ENCODE measurements around the gene MYO1H. TPM values are rescaled to one million over a fixed set of nuclear protein-coding genes. Genes with fewer than 3 reads are reported as not detected.

MYO1H gene
- total RNA-seq, 1 experiment from 2014 or later = 0.26 TPM

DNA sequence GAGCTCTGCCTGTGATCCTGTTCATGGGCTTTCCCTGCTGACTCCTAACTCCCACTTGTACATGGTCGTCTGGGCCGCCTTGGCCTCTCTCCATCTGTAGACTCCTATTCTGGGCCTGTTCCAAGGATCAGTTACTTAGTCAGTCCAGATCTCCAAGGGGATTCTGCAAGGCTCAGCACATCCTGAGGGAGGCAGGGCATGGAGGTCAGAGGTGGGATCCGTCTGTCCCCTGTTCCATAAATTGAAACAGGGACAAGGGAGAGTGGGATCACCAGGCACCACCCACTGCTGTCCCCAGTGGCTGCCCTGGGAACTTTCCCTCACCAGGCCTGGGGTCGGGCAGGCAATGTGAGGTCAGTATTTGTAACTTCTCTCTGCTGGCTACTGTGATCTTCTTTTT is 85.9 kb downstream of the MYO1H start:
- no peaks in the 10 kb centered on the region for H3K79me1 ChIP-seq (ENCODE audit: insufficient read depth, low read depth, low read length, poor library complexity, severe bottlenecking)
- H3K9me3 ChIP-seq (ENCODE audit: control insufficient read depth, low read depth, low read length) = no peaks in the 10 kb centered on the region
- no peak overlapping the region for H2BK12ac ChIP-seq (ENCODE audit: insufficient read length, low read depth, low read length)
- peak overlapping the region in 1 of 2 experiments; percentile 23; a peak in 1 of 5 replicates for H3K4me3 Mint-ChIP-seq
- no peak overlapping the region for H2BK5ac ChIP-seq (ENCODE audit: insufficient read length, low read length)
- H3K14ac ChIP-seq (ENCODE audit: insufficient read depth, low read length) = no peak overlapping the region
- H4K91ac ChIP-seq (ENCODE audit: insufficient read length, low read depth, low read length) = no peak overlapping the region
- no peak overlapping the region for H3K9ac ChIP-seq (ENCODE audit: extremely low read depth, insufficient read length, low read length)
- peak; percentile 77 for DNase-seq
- H3K4me2 ChIP-seq (ENCODE audit: insufficient read depth, insufficient read length, low read length) = no peak overlapping the region
- H3K56ac ChIP-seq (ENCODE audit: insufficient read length, low read depth, low read length) = no peak overlapping the region
- H2AK5ac ChIP-seq (ENCODE audit: insufficient read length, low read length) = no peak overlapping the region
- H4K5ac ChIP-seq (ENCODE audit: insufficient read length, low read depth, low read length) = no peak overlapping the region
- peaks cover 39 to 46% of the 10 kb centered on the region in 2 experiments for H3K4me1 Mint-ChIP-seq
- no peak overlapping the region for H3T11ph ChIP-seq (ENCODE audit: low read length)
- no peak overlapping the region for H3K27ac ChIP-seq (ENCODE audit: insufficient read length, low read depth, low read length)
- no peak overlapping the region for H2AFZ ChIP-seq (ENCODE audit: low read length)
- no peak overlapping the region for H3K4ac ChIP-seq (ENCODE audit: low read depth, low read length)
- H3K27ac Mint-ChIP-seq = no peak overlapping the region; a peak in 1 of 7 replicates
- TF ChIP-seq, protein P1, sequence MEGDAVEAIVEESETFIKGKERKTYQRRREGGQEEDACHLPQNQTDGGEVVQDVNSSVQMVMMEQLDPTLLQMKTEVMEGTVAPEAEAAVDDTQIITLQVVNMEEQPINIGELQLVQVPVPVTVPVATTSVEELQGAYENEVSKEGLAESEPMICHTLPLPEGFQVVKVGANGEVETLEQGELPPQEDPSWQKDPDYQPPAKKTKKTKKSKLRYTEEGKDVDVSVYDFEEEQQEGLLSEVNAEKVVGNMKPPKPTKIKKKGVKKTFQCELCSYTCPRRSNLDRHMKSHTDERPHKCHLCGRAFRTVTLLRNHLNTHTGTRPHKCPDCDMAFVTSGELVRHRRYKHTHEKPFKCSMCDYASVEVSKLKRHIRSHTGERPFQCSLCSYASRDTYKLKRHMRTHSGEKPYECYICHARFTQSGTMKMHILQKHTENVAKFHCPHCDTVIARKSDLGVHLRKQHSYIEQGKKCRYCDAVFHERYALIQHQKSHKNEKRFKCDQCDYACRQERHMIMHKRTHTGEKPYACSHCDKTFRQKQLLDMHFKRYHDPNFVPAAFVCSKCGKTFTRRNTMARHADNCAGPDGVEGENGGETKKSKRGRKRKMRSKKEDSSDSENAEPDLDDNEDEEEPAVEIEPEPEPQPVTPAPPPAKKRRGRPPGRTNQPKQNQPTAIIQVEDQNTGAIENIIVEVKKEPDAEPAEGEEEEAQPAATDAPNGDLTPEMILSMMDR (conservative IDR thresholded peaks at IDR 0.05) = peak; percentile 67
- H3K36me3 Mint-ChIP-seq (ENCODE audit: insufficient read depth in 1 of 3, low read depth in 3 of 3) = no peaks in the 10 kb centered on the region
- no peaks in the 10 kb centered on the region for H3K23me2 ChIP-seq (ENCODE audit: insufficient read length, low read depth, low read length, poor library complexity, severe bottlenecking)
- peaks cover 7% of the 10 kb centered on the region; the same call in 1 of the 2 replicates for H3K4me1 ChIP-seq (ENCODE audit: insufficient read depth, low read length)
- H3K27me3 ChIP-seq (ENCODE audit: insufficient read depth, low read length) = no peaks in the 10 kb centered on the region
- H3K9me3 Mint-ChIP-seq = no peaks in the 10 kb centered on the region; a peak in 1 of 5 replicates
- H3K27me3 Mint-ChIP-seq (ENCODE audit: low read depth) = no peaks in the 10 kb centered on the region; the same call in 1 of the 2 replicates
- H2BK20ac ChIP-seq (ENCODE audit: low read depth, low read length, poor library complexity, severe bottlenecking) = no peak overlapping the region
- no peak overlapping the region for H2BK15ac ChIP-seq (ENCODE audit: low read depth, low read length)
- H3K18ac ChIP-seq (ENCODE audit: insufficient read length, low read depth, low read length) = no peak overlapping the region
- no peaks in the 10 kb centered on the region for H3K79me2 ChIP-seq (ENCODE audit: insufficient read depth, low read length)
- H4K20me1 ChIP-seq (ENCODE audit: control insufficient read depth, insufficient read depth, insufficient read length) = no peaks in the 10 kb centered on the region
- no CpG with 5 or more reads among the region's 4 CpGs for WGBS (ENCODE audit: extremely low coverage, insufficient read length, low lambda C conversion rate)
- H3K23ac ChIP-seq (ENCODE audit: insufficient read length, low read depth, low read length) = no peak overlapping the region
- H4K8ac ChIP-seq (replicated peaks; ENCODE audit: insufficient read length, low read depth, low read length) = no peak overlapping the region
- no peak overlapping the region for H2BK120ac ChIP-seq (ENCODE audit: low read depth, low read length, poor library complexity, severe bottlenecking)

Measured in H9 (cell line).